IMR-90 (cell line): ENCODE data around the gene FXYD1. TPM values are rescaled to one million over a fixed set of nuclear protein-coding genes. Genes with fewer than 3 reads are reported as not detected.

Experiments used
- ATAC-seq: fragments of 200-7000 bp; cut with Tn5 transposase; 2 replicates; pipeline ENCODE4 v1.9.1; 2020; ENCODE audit warnings: low read depth, mild to moderate bottlenecking, moderate library complexity
- BruUV-seq: library from RNA; stranded (reverse); fragments of 400-500 nt; replicated peaks from 2 replicates; lab custom pipeline; 2021; lab: Mats Ljungman, UMichigan
- CTCF ChIA-PET: fragments of 300-600 bp; formaldehyde crosslinking; extraction: SDS; loops from one replicate; lab custom pipeline; 2021; ENCODE audit warnings: antibody characterized with exemption; lab: Yijun Ruan, JAX
- POLR2A ChIA-PET: fragments of 300-600 bp; sonication (Branson Sonifier 250); formaldehyde crosslinking; loops from one replicate; lab custom pipeline; 2022; ENCODE audit warnings: antibody characterized with exemption; ENCODE audit not compliant: unreplicated experiment; lab: Charles Lee
- DNase-seq: peaks from one replicate; pipeline ENCODE4 v3.0.0; 2013
- H2AFZ ChIP-seq: replicated peaks from 2 replicates; pipeline ENCODE3; 2013; ENCODE audit warnings: low read length, mild to moderate bottlenecking; ENCODE audit not compliant: poor library complexity
- H2AK5ac ChIP-seq: 2 replicates; pipeline ENCODE4 v1.6.1; 2013; ENCODE audit warnings: low read depth, low read length, inconsistent platforms
- H2AK9ac ChIP-seq: replicated peaks from 2 replicates; pipeline ENCODE3; 2013; ENCODE audit warnings: mild to moderate bottlenecking, low read depth, low read length, moderate library complexity; ENCODE audit not compliant: poor library complexity
- H2BK120ac ChIP-seq: 2 replicates; pipeline ENCODE4 v1.6.1; 2013; ENCODE audit warnings: low read depth, low read length, inconsistent platforms
- H2BK15ac ChIP-seq: 3 replicates; pipeline ENCODE4 v1.6.1; 2013; ENCODE audit warnings: low read depth, low read length, inconsistent platforms
- H2BK20ac ChIP-seq: 2 replicates; pipeline ENCODE4 v1.6.1; 2013; ENCODE audit warnings: low read depth, mild to moderate bottlenecking, inconsistent platforms, low read length, moderate library complexity
- H2BK5ac ChIP-seq: 2 replicates; pipeline ENCODE4 v1.6.1; 2013; ENCODE audit warnings: mild to moderate bottlenecking, low read depth, low read length, inconsistent platforms; ENCODE audit not compliant: poor library complexity, severe bottlenecking
- H3K14ac ChIP-seq: replicated peaks from 2 replicates; pipeline ENCODE4 v1.6.1; 2013; ENCODE audit warnings: low read depth, low read length, inconsistent platforms
- H3K18ac ChIP-seq: 2 replicates; pipeline ENCODE4 v1.6.1; 2013; ENCODE audit warnings: low read depth, low read length, control low read depth
- H3K23ac ChIP-seq: 2 replicates; pipeline ENCODE4 v1.6.1; 2013; ENCODE audit warnings: low read depth, low read length, inconsistent platforms
- H3K27ac ChIP-seq: 2 replicates; pipeline ENCODE4 v1.5.1; 2013; ENCODE audit warnings: mild to moderate bottlenecking, control low read depth, low read length; ENCODE audit not compliant: insufficient read depth
- H3K27me3 ChIP-seq: 2 replicates; pipeline ENCODE4 v1.6.1; 2013; ENCODE audit warnings: low read length; ENCODE audit not compliant: control insufficient read depth, insufficient read depth
- H3K36me3 ChIP-seq: 2 replicates; pipeline ENCODE4 v1.6.1; 2013; ENCODE audit warnings: low read length, mixed read lengths; ENCODE audit not compliant: control insufficient read depth, insufficient read depth
- H3K4ac ChIP-seq: 2 replicates; pipeline ENCODE4 v1.6.1; 2013; ENCODE audit warnings: low read depth, low read length, inconsistent platforms
- H3K4me1 ChIP-seq: 2 replicates; pipeline ENCODE4 v1.6.1; 2013; ENCODE audit warnings: low read length, mixed read lengths; ENCODE audit not compliant: control insufficient read depth, insufficient read depth
- H3K4me2 ChIP-seq: 2 replicates; pipeline ENCODE4 v1.6.1; 2013; ENCODE audit warnings: low read depth, mild to moderate bottlenecking, control low read depth, low read length, moderate library complexity
- H3K4me3 ChIP-seq: 2 replicates; pipeline ENCODE4 v1.5.1; 2013; ENCODE audit warnings: low read depth, mild to moderate bottlenecking, control low read depth, low read length, moderate library complexity; ENCODE audit not compliant: insufficient read depth
- H3K56ac ChIP-seq: 2 replicates; pipeline ENCODE4 v1.6.1; 2013; ENCODE audit warnings: low read length, inconsistent platforms; ENCODE audit not compliant: insufficient read depth; ENCODE audit errors: extremely low read depth
- H3K79me1 ChIP-seq, 2 experiments: 2 replicates each; pipeline ENCODE4 v1.6.1; 2013; ENCODE audit warnings: low read length in 2 of 2, inconsistent platforms in 1 of 2, low read depth in 1 of 2
- H3K9ac ChIP-seq: 2 replicates; pipeline ENCODE4 v1.6.1; 2013; ENCODE audit warnings: low read depth, low read length, control low read depth
- H3K9me1 ChIP-seq: 2 replicates; pipeline ENCODE4 v1.6.1; 2013; ENCODE audit warnings: low read length, inconsistent platforms; ENCODE audit not compliant: insufficient read depth
- H3K9me3 ChIP-seq: 2 replicates; pipeline ENCODE4 v1.6.1; 2013; ENCODE audit warnings: low read length; ENCODE audit not compliant: control insufficient read depth, insufficient read depth
- H4K20me1 ChIP-seq: 2 replicates; pipeline ENCODE4 v1.6.1; 2013; ENCODE audit warnings: low read length, inconsistent platforms; ENCODE audit not compliant: insufficient read depth
- H4K5ac ChIP-seq: 2 replicates; pipeline ENCODE4 v1.6.1; 2013; ENCODE audit warnings: mild to moderate bottlenecking, low read depth, low read length, control low read depth
- H4K8ac ChIP-seq, 2 experiments: 2 replicates each; pipeline ENCODE4 v1.6.1; 2013; ENCODE audit warnings: low read depth in 2 of 2, low read length in 2 of 2, control low read depth in 1 of 2, inconsistent platforms in 1 of 2
- H4K91ac ChIP-seq: 2 replicates; pipeline ENCODE4 v1.6.1; 2013; ENCODE audit warnings: low read depth, low read length, inconsistent platforms; ENCODE audit not compliant: insufficient read depth
- BHLHE40 ChIP-seq: fragments of 150-350 bp; IDR thresholded peaks from 2 replicates; pipeline ENCODE4 v1.6.1; 2016; ENCODE audit warnings: mild to moderate bottlenecking, low read depth, low read length
- FOS ChIP-seq: fragments of 150-350 bp; IDR thresholded peaks from 2 replicates; pipeline ENCODE4 v1.6.1; 2016; ENCODE audit warnings: low read depth, low read length
- MAFK ChIP-seq: IDR thresholded peaks from 2 replicates; pipeline ENCODE4 v1.6.1; 2012; ENCODE audit warnings: low read depth, low read length, improper control_type of control experiment
- POLR2A ChIP-seq: IDR thresholded peaks from 2 replicates; pipeline ENCODE4 v1.6.1; 2012; ENCODE audit warnings: mild to moderate bottlenecking, low read depth, low read length
- WGBS, 2 experiments: methylation state at CpG; one replicate each; pipeline versions ENCODE4 v1.1.5 to v1.1.7; 2013; ENCODE audit warnings: missing lambda C conversion rate in 2 of 2; ENCODE audit not compliant: insufficient read length in 1 of 2; ENCODE audit errors: extremely low coverage in 2 of 2; 5-methylcytosine and 5-hydroxymethylcytosine counted together
- dilution Hi-C: fragments of 300-500 bp; cut with HindIII; formaldehyde crosslinking; loops from one replicate; pipeline ENCODE4 v1.14.3; 2018; ENCODE audit warnings: low sequenced_read_pairs; ENCODE audit not compliant: unreplicated experiment
- in situ Hi-C: fragments of 300-500 bp; cut with MboI; formaldehyde crosslinking; loops from 3 replicates; pipeline ENCODE4 v1.14.3; 2019; ENCODE audit warnings: low sequenced_read_pairs, inconsistent platforms, mixed read lengths
- intact Hi-C: fragments of 100-400 bp; cut with micrococcal nuclease; formaldehyde crosslinking; loops from 2 replicates; pipeline ENCODE4 v1.10.0; 2022
- polyA plus RNA-seq, 3 experiments: library from polyadenylated mRNA; depleted of rRNA; stranded (reverse); fragments of >200 nt; gene quantifications; 2 replicates each; pipeline ENCODE4 v1.2.3, GENCODE V29; 2012; ENCODE audit warnings: low replicate concordance in 1 of 3
- total RNA-seq: library from RNA; depleted of rRNA; stranded (reverse); fragments of >200 nt; gene quantifications from 2 replicates; pipeline ENCODE4 v1.2.3, GENCODE V29; 2012
- TF ChIP-seq, protein P1 (sequence below): conservative IDR thresholded peaks from 2 replicates; pipeline ENCODE4 v1.5.1; 2012; ENCODE audit warnings: mild to moderate bottlenecking, low read depth, low read length, improper control_type of control experiment

Gene FXYD1
- total and polyA plus RNA-seq, 2 of the 4 experiments (the other 2 are of a cell fraction) = 0.18 to 3.9 TPM

DNA sequence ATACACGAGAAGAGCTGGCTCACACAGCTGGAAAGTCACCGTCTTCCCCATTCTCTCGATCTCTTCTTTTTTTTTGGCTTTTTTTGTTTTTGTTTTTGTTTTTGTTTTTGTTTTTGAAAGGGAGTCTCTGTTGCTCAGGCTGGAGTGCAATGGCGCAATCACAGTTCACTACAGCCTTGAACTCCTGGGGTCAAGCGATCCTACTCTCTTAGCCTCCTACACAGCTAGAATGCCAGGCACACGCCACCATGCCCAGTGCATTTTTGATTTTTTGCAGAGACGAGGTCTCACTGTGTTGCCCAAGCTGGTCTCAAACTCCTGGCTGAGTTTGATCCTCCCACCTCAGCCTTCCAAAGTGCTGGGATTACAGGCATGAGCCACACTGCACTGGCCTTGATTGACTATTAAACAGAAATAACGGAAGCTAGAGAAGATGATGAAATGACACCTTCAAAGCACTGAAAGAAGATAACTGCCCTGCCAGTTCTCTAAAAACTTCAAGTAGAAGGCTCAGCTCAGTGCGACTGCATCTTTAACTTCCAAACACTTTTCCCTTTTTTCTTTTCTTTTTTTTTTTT is 19.0 kb upstream of the FXYD1 start:
- ChIA-PET POLR2A (no interaction called here), CTCF (no interaction called here)
- H3K79me1 ChIP-seq = 0 out of 4 replicates have a peak, but pooled peaks cover 0 to 7% of the 10 kb centered on the region in 2 experiments
- H3K27ac ChIP-seq = no peak overlapping the region
- in situ Hi-C loops (no loop called here), intact Hi-C loops (no loop called here), dilution Hi-C loops (no loop called here)
- H3K4ac ChIP-seq = no peak overlapping the region
- H3K56ac ChIP-seq = no peak overlapping the region
- no peaks in the 10 kb centered on the region for H3K9me3 ChIP-seq
- H3K18ac ChIP-seq = no peak overlapping the region
- TF ChIP-seq, protein P1, sequence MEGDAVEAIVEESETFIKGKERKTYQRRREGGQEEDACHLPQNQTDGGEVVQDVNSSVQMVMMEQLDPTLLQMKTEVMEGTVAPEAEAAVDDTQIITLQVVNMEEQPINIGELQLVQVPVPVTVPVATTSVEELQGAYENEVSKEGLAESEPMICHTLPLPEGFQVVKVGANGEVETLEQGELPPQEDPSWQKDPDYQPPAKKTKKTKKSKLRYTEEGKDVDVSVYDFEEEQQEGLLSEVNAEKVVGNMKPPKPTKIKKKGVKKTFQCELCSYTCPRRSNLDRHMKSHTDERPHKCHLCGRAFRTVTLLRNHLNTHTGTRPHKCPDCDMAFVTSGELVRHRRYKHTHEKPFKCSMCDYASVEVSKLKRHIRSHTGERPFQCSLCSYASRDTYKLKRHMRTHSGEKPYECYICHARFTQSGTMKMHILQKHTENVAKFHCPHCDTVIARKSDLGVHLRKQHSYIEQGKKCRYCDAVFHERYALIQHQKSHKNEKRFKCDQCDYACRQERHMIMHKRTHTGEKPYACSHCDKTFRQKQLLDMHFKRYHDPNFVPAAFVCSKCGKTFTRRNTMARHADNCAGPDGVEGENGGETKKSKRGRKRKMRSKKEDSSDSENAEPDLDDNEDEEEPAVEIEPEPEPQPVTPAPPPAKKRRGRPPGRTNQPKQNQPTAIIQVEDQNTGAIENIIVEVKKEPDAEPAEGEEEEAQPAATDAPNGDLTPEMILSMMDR = no peak
- TF ChIP-seq POLR2A (no peak), FOS (no peak), MAFK (no peak), BHLHE40 (no peak)
- no peak for DNase-seq
- no peak overlapping the region for H2BK120ac ChIP-seq
- peaks cover under 1% of the 10 kb centered on the region; the same call in 1 of the 2 replicates for H3K4me1 ChIP-seq
- no peak overlapping the region for H3K4me3 ChIP-seq
- no TSS peak for BruUV-seq
- H2BK20ac ChIP-seq = no peak overlapping the region
- H2BK15ac ChIP-seq = no peak overlapping the region
- no peak for ATAC-seq
- no peak overlapping the region for H3K9ac ChIP-seq
- H2AK5ac ChIP-seq = no peak overlapping the region
- no peak overlapping the region for H3K14ac ChIP-seq
- no peak overlapping the region for H4K8ac ChIP-seq
- H2AFZ ChIP-seq = no peak overlapping the region
- 90% methylated on average over 2 of the region's 9 CpGs; no CpG with 5 or more reads in 1 of the 2 experiments for WGBS, 2 experiments
- no peaks in the 10 kb centered on the region for H3K36me3 ChIP-seq
- H3K23ac ChIP-seq = no peak overlapping the region
- no peak overlapping the region for H4K91ac ChIP-seq
- no peak overlapping the region for H2AK9ac ChIP-seq
- H4K5ac ChIP-seq = no peak overlapping the region
- H3K4me2 ChIP-seq = no peak overlapping the region
- H3K27me3 ChIP-seq = peaks cover 20% of the 10 kb centered on the region
- no peaks in the 10 kb centered on the region for H4K20me1 ChIP-seq
- H3K9me1 ChIP-seq = 0 out of 2 replicates have a peak, but pooled peaks cover 5% of the 10 kb centered on the region
- no peak overlapping the region for H2BK5ac ChIP-seq
